Nephron progenitor cell (in vitro differentiated cells): Measurements from ENCODE around the gene SMIM38.

Source experiments
- DNase-seq: peaks from one replicate; pipeline ENCODE4 v3.0.0; 2021
- H3K27ac Mint-ChIP-seq: 2 replicates; pipeline ENCODE4 v1.8.0; 2021; ENCODE audit warnings: mild to moderate bottlenecking, moderate library complexity, mixed read lengths
- H3K27me3 Mint-ChIP-seq: 2 replicates; pipeline ENCODE4 v1.8.0; 2021; ENCODE audit warnings: mild to moderate bottlenecking, low read depth, mixed read lengths; ENCODE audit not compliant: poor library complexity
- H3K36me3 Mint-ChIP-seq: 2 replicates; pipeline ENCODE4 v1.8.0; 2021; ENCODE audit warnings: low read depth, mixed read lengths
- H3K4me1 Mint-ChIP-seq: 2 replicates; pipeline ENCODE4 v1.8.0; 2021; ENCODE audit warnings: mixed read lengths
- H3K4me3 Mint-ChIP-seq: 2 replicates; pipeline ENCODE4 v1.8.0; 2021; ENCODE audit warnings: mild to moderate bottlenecking, moderate library complexity, mixed read lengths
- H3K9me3 Mint-ChIP-seq: 2 replicates; pipeline ENCODE4 v1.8.0; 2021; ENCODE audit warnings: mild to moderate bottlenecking, moderate library complexity, mixed read lengths
- TF ChIP-seq, protein P1 (sequence below): fragments of 200-600 bp; sonication (generic); IDR thresholded peaks from 2 replicates; pipeline ENCODE4 v1.5.0; 2021; ENCODE audit warnings: antibody characterized with exemption

Gene SMIM38

GRCh38 chr11:69165775-69166174 lies 10.0 kb downstream of the SMIM38 start:
- Mint-ChIP-seq H3K27ac (no peak overlapping the region), H3K4me3 (no peak overlapping the region), H3K36me3 (peaks cover 11% of the 10 kb centered on the region), H3K4me1 (peaks cover 15% of the 10 kb centered on the region), H3K27me3 (peaks cover 22% of the 10 kb centered on the region), H3K9me3 (peaks cover 49% of the 10 kb centered on the region)
- DNase-seq: no peak
- TF ChIP-seq, protein P1, sequence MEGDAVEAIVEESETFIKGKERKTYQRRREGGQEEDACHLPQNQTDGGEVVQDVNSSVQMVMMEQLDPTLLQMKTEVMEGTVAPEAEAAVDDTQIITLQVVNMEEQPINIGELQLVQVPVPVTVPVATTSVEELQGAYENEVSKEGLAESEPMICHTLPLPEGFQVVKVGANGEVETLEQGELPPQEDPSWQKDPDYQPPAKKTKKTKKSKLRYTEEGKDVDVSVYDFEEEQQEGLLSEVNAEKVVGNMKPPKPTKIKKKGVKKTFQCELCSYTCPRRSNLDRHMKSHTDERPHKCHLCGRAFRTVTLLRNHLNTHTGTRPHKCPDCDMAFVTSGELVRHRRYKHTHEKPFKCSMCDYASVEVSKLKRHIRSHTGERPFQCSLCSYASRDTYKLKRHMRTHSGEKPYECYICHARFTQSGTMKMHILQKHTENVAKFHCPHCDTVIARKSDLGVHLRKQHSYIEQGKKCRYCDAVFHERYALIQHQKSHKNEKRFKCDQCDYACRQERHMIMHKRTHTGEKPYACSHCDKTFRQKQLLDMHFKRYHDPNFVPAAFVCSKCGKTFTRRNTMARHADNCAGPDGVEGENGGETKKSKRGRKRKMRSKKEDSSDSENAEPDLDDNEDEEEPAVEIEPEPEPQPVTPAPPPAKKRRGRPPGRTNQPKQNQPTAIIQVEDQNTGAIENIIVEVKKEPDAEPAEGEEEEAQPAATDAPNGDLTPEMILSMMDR: no peak

DNA sequence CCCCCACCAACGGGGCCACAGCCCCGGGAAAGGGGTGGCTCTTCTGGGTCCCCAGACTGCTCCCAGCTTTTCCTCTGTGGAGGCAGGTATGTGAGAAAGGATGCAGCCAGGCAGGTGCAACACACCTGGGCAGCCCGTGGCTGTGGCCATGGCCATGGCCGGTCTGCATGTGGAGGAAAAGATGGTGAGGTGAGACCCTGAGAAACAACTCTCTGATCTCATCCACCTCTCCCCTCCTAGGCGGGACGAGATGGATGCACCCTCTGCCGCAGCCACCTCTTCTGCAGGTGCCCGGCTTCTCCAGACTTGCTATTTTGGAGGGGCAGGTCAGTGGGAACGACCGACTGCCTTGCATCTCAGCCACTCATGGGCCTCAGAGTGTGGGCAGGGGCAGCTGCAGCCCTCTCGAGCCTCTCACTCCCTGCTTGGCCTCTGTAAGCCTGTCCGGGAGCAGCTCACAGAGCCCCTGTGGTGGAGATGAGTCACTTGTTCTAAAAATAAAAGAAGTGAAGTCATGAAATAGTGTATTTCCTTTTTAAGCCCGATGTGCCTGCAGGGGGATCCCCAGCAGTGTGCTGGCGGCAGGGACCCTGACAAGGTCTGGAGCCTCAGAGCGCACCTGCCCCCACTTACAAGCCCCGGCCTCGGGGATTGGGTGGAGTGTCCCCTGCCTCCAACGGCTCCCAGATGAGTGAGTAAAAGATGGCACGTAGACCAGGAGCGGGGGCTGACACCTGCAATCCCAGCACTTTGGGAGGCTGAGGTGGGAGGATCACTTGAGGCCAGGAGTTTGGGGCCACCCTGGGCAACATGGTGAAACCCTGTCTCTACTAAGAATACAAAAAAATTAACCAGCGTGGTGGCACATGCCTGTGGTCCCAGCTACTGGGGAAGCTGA lies 10.7 kb downstream of the SMIM38 start:
- Mint-ChIP-seq H3K27me3 (peaks cover 22% of the 10 kb centered on the region), H3K36me3 (peaks cover 11% of the 10 kb centered on the region), H3K27ac (no peak overlapping the region), H3K4me3 (no peak overlapping the region), H3K4me1 (peaks cover 15% of the 10 kb centered on the region), H3K9me3 (peaks cover 47% of the 10 kb centered on the region)
- TF ChIP-seq, protein P1: no peak
- DNase-seq: no peak

- Mint-ChIP-seq H3K4me3 (no peak overlapping the region), H3K4me1 (peaks cover 15% of the 10 kb centered on the region), H3K9me3 (peaks cover 40% of the 10 kb centered on the region), H3K36me3 (peaks cover 11% of the 10 kb centered on the region), H3K27me3 (peaks cover 22% of the 10 kb centered on the region), H3K27ac (no peak overlapping the region)
- DNase-seq: no peak
- TF ChIP-seq, protein P1: no peak
Measured at GRCh38 chr11:69167130-69167915, 11.6 kb downstream of the SMIM38 start.

DNA sequence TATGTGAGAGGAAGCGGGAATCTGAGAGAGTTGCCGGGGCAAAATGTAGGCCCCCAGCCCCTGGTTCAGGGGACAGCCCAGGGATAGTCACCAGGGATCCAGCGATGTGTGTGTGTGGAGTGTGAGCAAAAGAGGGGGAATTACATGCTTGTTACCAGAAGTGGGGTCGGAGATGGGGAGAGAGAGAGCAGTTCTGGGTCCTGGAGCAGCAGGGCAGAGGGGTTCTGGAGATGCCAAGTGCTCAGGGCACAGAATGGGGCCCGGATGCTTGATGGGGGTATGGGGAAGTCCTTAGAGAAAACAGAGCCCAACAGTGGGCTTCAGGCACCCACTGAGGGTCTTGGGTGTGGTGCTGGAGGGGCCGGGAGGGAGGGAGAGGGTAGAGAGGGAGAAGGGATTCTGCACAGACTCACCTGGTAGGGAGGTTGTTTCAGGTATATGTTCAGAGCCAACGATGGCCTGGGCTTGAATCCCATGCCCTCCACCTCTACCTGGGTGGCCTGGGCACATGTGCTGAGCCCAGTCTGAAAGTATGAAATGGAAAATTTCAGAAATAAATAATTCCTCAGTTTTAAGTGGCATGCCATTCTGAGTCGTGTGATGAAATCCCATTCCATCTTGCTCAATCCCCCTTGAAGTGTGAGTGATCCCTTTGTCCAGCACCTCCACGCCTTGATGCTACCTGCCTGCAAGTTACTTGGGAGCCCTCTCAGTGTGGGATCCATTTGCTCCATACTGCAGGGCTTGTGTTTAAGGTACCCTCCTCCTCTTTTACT lies 12.4 kb downstream of the SMIM38 start:
- H3K27me3 Mint-ChIP-seq: peaks cover 22% of the 10 kb centered on the region
- peaks cover 9% of the 10 kb centered on the region for H3K36me3 Mint-ChIP-seq
- no peak for DNase-seq
- TF ChIP-seq, protein P1: no peak
- H3K4me3 Mint-ChIP-seq: no peak overlapping the region
- peaks cover 32% of the 10 kb centered on the region for H3K9me3 Mint-ChIP-seq
- no peak overlapping the region for H3K27ac Mint-ChIP-seq
- H3K4me1 Mint-ChIP-seq: peaks cover 15% of the 10 kb centered on the region

DNA sequence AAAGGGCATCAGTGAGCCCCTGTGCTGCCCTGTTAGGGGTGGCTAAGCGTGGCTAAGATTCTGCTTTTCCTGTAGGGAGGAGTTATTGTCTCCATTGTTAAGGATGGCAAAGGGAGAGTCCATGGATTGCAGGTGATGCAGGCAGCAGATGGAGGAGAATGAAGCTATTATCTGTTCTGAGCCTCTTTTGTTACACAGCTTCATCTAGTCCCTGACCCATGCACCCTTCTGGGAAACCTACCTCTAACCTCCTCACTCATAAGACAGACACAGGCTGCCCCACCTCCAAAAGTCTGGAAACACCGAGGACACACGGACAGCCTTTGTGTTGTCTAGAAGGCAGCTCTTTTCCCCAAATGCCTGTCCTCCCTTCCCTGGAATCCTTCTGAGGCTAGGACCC lies 13.7 kb downstream of the SMIM38 start:
- DNase-seq: no peak
- Mint-ChIP-seq H3K27ac (no peak overlapping the region), H3K9me3 (peaks cover 28% of the 10 kb centered on the region), H3K4me3 (no peak overlapping the region), H3K36me3 (no peaks in the 10 kb centered on the region), H3K4me1 (peaks cover 15% of the 10 kb centered on the region), H3K27me3 (peaks cover 22% of the 10 kb centered on the region)
- TF ChIP-seq, protein P1: no peak
